Measurements from ENCODE around the gene EPOP.

DNA sequence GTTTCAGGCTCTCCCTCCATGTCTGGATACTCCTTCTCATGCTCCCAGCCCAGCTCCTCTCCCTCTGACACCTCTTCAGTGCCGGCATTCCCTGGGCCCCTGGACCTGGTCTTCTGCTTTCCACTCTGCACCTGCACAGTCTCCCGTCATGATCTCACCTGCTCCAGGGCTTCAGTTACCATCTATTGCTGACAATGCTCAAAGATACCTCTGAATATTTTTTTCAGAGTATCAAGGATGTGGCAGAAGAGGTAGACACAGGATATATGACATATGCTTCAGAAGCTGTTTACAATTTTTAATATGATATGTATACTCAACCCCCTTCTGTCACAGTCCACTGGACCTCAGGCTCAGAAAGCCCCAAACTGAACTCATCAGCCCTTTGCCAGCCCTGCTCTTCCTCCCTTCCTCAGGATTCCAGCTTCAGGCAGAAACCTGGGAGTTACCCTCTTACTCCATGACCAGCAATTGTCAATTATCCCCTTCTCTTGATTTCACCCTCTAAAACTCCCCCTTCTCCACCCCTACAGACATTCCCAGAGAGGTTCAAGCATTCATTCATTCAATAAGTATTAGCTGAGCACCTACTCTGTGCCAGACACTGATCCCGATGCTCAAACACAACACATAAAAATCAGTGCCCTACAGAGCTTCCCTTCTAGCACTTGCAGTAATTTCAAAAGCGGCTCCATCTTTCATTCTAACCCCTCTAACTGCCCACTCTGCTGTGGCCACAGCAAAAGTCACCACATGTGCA, 22.5 kb upstream of the EPOP start:
- TF ChIP-seq CTCF (IDR thresholded peaks at IDR 0.05; ENCODE audit: low read length) (no peak), EZH2 (optimal IDR thresholded peaks at IDR 0.05; ENCODE audit: low read depth, low read length) (no peak), EZH2phosphoT487 (IDR thresholded peaks at IDR 0.05; ENCODE audit: low read length) (no peak)
